HEK293T (cell line): ENCODE results near the gene MS4A7.

Experiments
- CTCF ChIA-PET: fragments of 350-600 bp; formaldehyde crosslinking; extraction: SDS; loops from one replicate; lab custom pipeline; 2021; ENCODE audit warnings: antibody characterized with exemption, inconsistent platforms; lab: Yijun Ruan, JAX
- POLR2A ChIA-PET: fragments of 350-600 bp; formaldehyde crosslinking; extraction: SDS; loops from one replicate; lab custom pipeline; 2020; ENCODE audit warnings: antibody characterized with exemption, inconsistent platforms; lab: Yijun Ruan, JAX
- DNase-seq: peaks from one replicate; pipeline ENCODE4 v3.0.0; 2012; ENCODE audit warnings: mixed read lengths; ENCODE audit errors: extremely low spot score
- ARNT ChIP-seq: fragments of 450-650 bp; IDR thresholded peaks from 2 replicates; pipeline ENCODE4 v1.6.1; 2017; ENCODE audit warnings: mild to moderate bottlenecking
- BHLHE40 ChIP-seq: fragments of 450-650 bp; IDR thresholded peaks from 2 replicates; pipeline ENCODE4 v1.6.1; 2016; ENCODE audit warnings: mild to moderate bottlenecking, moderate library complexity, borderline replicate concordance
- ELF4 ChIP-seq: fragments of 450-650 bp; IDR thresholded peaks from 2 replicates; pipeline ENCODE4 v1.6.1; 2017; ENCODE audit warnings: antibody characterized with exemption
- FOXA1 ChIP-seq: fragments of 450-650 bp; IDR thresholded peaks from 2 replicates; pipeline ENCODE4 v1.6.1; 2016; ENCODE audit warnings: mild to moderate bottlenecking
- FOXK2 ChIP-seq: fragments of 450-650 bp; IDR thresholded peaks from 2 replicates; pipeline ENCODE4 v1.6.1; 2016; ENCODE audit warnings: mild to moderate bottlenecking
- FOXM1 ChIP-seq: fragments of 450-650 bp; IDR thresholded peaks from 2 replicates; pipeline ENCODE4 v1.6.1; 2017; ENCODE audit warnings: mild to moderate bottlenecking, borderline replicate concordance
- HDGF ChIP-seq: fragments of 450-650 bp; IDR thresholded peaks from 2 replicates; pipeline ENCODE4 v1.6.1; 2017; ENCODE audit warnings: antibody characterized with exemption, borderline replicate concordance
- L3MBTL2 ChIP-seq: fragments of 450-650 bp; conservative IDR thresholded peaks from 2 replicates; pipeline ENCODE4 v1.6.1; 2016; ENCODE audit warnings: mild to moderate bottlenecking
- LEF1 ChIP-seq: fragments of 450-650 bp; IDR thresholded peaks from 2 replicates; pipeline ENCODE4 v1.6.1; 2017; ENCODE audit warnings: mild to moderate bottlenecking, borderline replicate concordance
- NFRKB ChIP-seq: fragments of 450-650 bp; IDR thresholded peaks from 2 replicates; pipeline ENCODE4 v1.6.1; 2016; ENCODE audit warnings: mild to moderate bottlenecking, moderate library complexity
- PKNOX1 ChIP-seq: fragments of 450-650 bp; IDR thresholded peaks from 2 replicates; pipeline ENCODE4 v1.6.1; 2016
- SP1 ChIP-seq: fragments of 450-650 bp; IDR thresholded peaks from 2 replicates; pipeline ENCODE4 v1.6.1; 2017
- SUZ12 ChIP-seq: fragments of 450-650 bp; IDR thresholded peaks from 2 replicates; pipeline ENCODE4 v1.6.1; 2016; ENCODE audit warnings: mild to moderate bottlenecking
- TARDBP ChIP-seq: fragments of 450-650 bp; IDR thresholded peaks from 2 replicates; pipeline ENCODE4 v1.6.1; 2016
- ZNF384 ChIP-seq: fragments of 450-650 bp; IDR thresholded peaks from 2 replicates; pipeline ENCODE4 v1.6.1; 2016

MS4A7 gene

GRCh38 chr11:60422609-60423008 is 44.3 kb downstream of the MS4A7 start:
- ChIA-PET CTCF (no interaction called here), POLR2A (no interaction called here)
- TF ChIP-seq SUZ12 (no peak), SP1 (no peak), FOXA1 (no peak), BHLHE40 (no peak), FOXK2 (no peak), HDGF (no peak), TARDBP (no peak), ELF4 (no peak), LEF1 (no peak)
- no peak for DNase-seq

GRCh38 chr11:60428517-60428916 is 50.2 kb downstream of the MS4A7 start:
- TF ChIP-seq ELF4 (no peak), TARDBP (no peak), SUZ12 (no peak), NFRKB (no peak), SP1 (no peak), FOXK2 (no peak)

GRCh38 chr11:60429272-60429671 is 50.9 kb downstream of the MS4A7 start, which contains the start of gene MS4A5:
Gene MS4A5, plus strand, starts transcription at chr11:60429572. Its CDS starts 103 bp downstream, at chr11:60429675.
- TF ChIP-seq FOXM1, result no peak
- CTCF ChIA-PET, result no interaction called here
- POLR2A ChIA-PET, result no interaction called here
- no peak for DNase-seq

More at GRCh38 chr11:60428517-60428916, 50.2 kb downstream of the MS4A7 start:
- ChIA-PET CTCF (no interaction called here), POLR2A (no interaction called here)
- DNase-seq, result no peak

GRCh38 chr11:60431251-60431650 is 52.9 kb downstream of the MS4A7 start:
- DNase-seq, result no peak
- CTCF ChIA-PET, result no interaction called here
- TF ChIP-seq BHLHE40, result no peak
- no peak for TF ChIP-seq ARNT
- no peak for TF ChIP-seq PKNOX1
- no peak for TF ChIP-seq FOXA1
- TF ChIP-seq ELF4, result no peak
- no peak for TF ChIP-seq LEF1
- TF ChIP-seq HDGF, result no peak
- TF ChIP-seq TARDBP, result no peak
- no peak for TF ChIP-seq L3MBTL2
- TF ChIP-seq SP1, result no peak
- no peak for TF ChIP-seq FOXK2
- TF ChIP-seq FOXM1, result no peak
- POLR2A ChIA-PET, result no interaction called here

GRCh38 chr11:60433401-60433800 is 55.1 kb downstream of the MS4A7 start:
- POLR2A ChIA-PET, result no interaction called here
- DNase-seq, result no peak
- CTCF ChIA-PET, result no interaction called here
- no peak for TF ChIP-seq ELF4
- TF ChIP-seq PKNOX1, result no peak
- TF ChIP-seq ZNF384, result no peak
- TF ChIP-seq SP1, result no peak
- TF ChIP-seq LEF1, result no peak
- TF ChIP-seq NFRKB, result no peak
- no peak for TF ChIP-seq HDGF
- TF ChIP-seq BHLHE40, result no peak
- no peak for TF ChIP-seq ARNT
